ENCODE measurements around the gene SEC23IP.

- TF ChIP-seq CTCF (IDR thresholded peaks at IDR 0.05; ENCODE audit: extremely low read depth in 1 of 2, insufficient read depth in 1 of 2, low read depth in 1 of 2, low read length in 2 of 2) = no peak
- no peak for TF ChIP-seq POLR2A (IDR thresholded peaks at IDR 0.05; ENCODE audit: low read depth, low read length)
- TF ChIP-seq JUN (IDR thresholded peaks at IDR 0.05; ENCODE audit: borderline replicate concordance, insufficient read depth, insufficient read length, low read depth) = no peak
- no peak for TF ChIP-seq MYC (IDR thresholded peaks at IDR 0.05; ENCODE audit: low read depth, low read length)
- no peak for TF ChIP-seq POLR2AphosphoS5 (IDR thresholded peaks at IDR 0.05; ENCODE audit: insufficient read depth, low read depth, low read length)
- no peak for TF ChIP-seq EZH2 (IDR thresholded peaks at IDR 0.05; ENCODE audit: borderline replicate concordance, low read depth, low read length, severe bottlenecking)
- TF ChIP-seq MAX (IDR thresholded peaks at IDR 0.05; ENCODE audit: insufficient read depth, insufficient read length) = no peak
- TF ChIP-seq GATA2 (IDR thresholded peaks at IDR 0.05; ENCODE audit: insufficient read depth, insufficient read length, low read depth, low read length) = no peak
- TF ChIP-seq FOS (IDR thresholded peaks at IDR 0.05; ENCODE audit: borderline replicate concordance, insufficient read depth, low read length) = no peak
Observed at GRCh38 chr10:119917777-119918176, 25.2 kb downstream of the SEC23IP start.

Measured in endothelial cell of umbilical vein (primary cell).